HG02840 (cell line): ENCODE results near the gene PRR15L.
"Not testable (repeated sequence)": the region's sequence is repeated elsewhere in the genome, so short reads cannot be mapped to it uniquely, and the experiment has no call there.

Experiments
- ATAC-seq: cut with Tn5 transposase; IDR thresholded peaks from one replicate; pipeline ENCODE4 v1.9.1; 2021; ENCODE audit warnings: mild to moderate bottlenecking, moderate library complexity, moderate number of reproducible peaks; ENCODE audit not compliant: unreplicated experiment, low FRiP score

Gene PRR15L, protein sequence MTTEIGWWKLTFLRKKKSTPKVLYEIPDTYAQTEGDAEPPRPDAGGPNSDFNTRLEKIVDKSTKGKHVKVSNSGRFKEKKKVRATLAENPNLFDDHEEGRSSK

DNA sequence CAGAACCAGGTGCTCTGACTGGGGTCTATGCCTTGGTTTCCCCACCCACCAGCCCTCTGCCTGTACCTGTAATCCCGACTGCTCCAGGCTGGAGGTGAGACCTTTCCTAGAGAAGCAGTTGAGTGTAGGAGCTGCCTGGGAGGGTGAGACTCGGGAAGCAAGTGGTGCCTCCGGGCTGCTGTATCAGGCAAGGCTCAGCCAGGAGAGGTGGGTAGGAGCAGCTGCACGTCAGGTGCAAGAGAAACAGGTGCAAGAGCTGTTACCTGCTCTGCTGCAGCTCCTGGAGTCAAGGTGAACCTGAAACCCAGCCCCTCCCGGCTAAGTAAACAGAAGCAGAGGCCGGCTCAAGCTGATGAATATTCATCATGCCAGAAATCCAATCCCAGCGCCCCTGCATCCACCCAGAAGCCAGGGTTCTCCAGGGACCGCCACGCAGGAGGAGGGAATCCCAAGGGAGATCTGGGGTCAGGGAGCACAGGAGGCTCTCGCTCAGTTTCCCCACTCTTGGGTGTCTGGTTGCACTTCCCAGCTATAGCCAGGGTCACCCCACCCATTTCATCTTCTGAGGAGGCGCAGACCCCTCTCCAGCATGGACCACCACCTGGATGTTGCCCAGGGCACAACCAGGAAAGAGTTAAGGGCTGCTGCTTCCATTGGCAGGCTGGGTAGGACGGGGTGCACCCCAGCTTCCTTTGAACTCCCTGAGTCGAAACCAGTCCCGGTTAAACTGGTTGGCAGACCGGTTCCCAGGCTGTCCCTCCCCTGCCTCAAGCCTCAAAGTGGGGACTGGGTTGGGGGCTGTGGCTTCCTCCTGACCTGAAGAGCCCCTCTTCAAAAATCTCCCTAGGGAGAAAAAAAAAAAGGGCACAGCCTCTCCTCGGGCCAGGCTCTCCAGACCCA is at the start of gene PRR15L:
PRR15L (minus strand) TSS at position 293 of the 900 bp plus-strand sequence. CDS start 4,649 bp downstream, outside the sequence.
- no peak for ATAC-seq

DNA sequence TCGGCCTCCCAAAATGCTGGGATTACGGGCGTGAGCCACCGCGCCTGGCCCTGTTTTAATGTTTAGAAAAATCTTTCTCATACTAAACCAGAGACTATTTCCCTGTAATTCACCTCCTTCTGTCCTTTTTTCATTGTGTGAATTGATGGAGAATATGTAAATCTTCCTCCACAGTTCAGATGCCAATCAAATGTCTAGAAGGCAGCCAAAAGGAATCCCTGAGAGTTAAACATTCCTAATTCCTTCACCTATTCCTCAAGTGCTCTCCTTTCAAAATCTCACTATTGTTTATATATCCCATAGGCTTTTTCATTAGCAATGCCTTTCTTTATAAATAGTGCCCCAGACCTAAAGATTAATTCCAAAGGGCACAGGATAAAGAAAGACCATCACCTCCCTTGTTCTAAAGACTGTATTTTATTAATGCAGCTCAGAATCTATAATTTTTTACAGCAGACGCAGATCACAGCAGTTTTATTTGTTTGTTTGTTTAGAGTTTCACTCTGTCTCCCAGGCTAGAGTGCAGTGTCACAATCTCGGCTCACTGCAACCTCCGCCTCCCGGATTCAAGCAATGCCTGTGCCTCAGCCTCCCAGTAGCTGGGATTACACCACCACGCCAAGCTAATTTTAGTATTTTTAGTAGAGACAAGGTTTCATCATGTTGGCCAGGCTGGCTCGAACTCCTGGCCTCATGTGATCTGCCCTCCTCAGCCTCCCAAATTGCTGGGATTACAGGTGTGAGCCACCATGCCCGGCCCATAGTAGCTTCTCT is 49.4 kb upstream of the PRR15L start:
- ATAC-seq: no peak

DNA sequence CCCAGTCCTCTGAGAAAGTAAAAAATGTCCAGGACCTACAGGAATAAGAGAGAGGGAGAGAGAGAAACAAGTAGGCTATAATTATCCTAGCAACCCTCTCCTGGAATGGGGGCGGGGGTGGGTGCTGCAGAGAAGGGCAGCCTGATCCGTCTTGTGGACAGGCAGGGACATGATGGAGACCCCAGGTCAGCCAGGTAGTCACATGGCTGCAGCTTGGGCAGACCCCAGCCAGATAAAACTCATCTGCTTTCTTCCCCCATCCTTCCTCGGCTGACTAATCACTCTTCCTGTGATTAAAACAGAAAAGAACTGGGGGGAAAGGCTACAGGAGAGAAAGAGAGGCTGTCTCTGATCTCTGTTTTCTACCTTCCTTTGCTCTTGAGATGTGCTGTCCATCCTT is 47.3 kb upstream of the PRR15L start:
- no peak for ATAC-seq

DNA sequence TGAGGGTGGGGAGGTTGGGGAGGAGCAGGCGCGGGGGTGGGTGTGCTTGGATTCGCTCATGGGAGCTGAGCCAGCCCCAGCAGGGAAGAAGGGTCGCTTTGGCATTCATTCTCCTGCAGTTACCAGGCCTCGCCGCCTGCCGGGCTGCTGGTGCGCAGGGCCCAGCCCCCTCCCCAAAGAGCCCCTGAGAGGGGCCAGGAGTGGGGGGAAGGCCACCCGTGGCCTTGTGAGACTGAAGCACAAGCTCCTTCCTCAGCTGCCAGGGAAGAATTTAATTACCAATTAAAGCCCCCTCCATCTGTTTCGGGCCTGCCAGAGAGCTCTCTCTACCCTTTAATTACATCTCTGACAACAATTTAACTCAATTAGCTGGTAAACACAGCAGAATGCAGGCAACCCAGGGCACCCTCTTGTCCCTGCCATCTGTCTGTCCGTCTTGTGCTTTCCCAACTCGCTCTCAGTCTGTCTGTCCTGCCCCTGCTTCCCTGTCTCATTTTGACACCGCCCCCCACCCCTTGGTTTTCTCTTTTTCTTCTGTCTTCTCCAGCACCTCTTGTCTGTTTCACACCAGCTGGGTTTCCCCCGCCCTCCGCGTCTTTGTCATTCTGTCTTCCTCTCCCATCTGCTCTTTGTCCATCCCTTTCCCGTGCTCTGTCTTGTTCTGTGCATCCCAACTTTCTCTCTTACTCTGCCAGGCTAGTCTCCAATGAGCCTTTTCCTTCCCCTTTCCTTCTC is 45.9 kb upstream of the PRR15L start:
- no peak for ATAC-seq

DNA sequence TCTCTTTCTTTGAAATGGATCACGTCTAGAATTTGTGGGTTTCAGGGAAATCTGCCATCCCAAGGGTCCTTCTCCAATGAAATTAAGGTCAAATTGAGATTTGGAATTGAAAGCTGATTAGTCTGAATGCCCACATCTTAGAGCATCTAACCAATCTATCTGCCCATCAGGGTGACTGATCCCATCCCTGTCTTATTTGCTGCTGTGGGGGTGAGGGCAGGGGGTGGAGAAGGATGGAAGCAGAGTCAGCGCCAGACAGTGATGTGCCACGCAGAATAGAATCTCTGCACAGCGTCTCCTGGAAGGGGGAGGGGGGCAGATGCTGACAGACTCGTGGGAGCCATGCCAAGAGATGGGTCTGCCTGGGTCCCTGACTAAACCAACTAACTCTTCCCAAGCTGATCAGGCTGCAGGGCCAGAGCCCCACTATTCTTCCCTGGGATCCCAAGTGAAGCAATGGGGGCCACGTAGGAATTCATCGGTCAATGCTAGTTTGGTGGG is 45.3 kb upstream of the PRR15L start:
- ATAC-seq: no peak

DNA sequence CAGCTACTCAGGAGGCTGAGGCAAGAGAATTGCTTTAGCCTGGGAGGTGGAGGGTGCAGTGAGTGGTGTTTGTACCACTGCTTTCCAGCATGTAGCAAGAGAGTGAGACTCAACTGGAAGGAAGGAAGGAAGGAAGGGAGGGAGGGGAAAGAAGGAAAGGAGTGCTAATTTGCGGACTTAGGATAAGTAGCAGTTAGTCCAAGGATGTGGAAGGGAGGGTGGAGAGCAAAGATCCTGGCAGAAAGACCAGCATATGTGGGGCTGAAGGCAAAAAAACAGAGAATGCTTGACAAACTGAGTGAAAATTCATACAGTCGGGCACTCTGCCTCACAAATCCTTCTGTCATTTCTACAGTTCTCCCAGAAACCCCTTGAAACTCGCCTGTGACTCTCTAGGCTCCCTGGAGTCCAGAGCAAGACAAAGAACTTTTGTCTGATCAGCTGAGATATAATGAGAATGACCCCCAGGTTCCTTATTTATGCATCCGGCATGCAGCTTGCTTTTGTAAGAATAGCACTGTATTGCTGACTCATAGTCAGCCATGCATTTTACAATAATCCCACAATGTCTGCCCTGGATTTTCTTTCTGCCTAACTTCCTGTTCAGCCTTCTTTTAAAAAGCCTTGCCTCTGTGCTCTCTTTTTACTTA is 44.7 kb upstream of the PRR15L start:
- ATAC-seq: no peak

DNA sequence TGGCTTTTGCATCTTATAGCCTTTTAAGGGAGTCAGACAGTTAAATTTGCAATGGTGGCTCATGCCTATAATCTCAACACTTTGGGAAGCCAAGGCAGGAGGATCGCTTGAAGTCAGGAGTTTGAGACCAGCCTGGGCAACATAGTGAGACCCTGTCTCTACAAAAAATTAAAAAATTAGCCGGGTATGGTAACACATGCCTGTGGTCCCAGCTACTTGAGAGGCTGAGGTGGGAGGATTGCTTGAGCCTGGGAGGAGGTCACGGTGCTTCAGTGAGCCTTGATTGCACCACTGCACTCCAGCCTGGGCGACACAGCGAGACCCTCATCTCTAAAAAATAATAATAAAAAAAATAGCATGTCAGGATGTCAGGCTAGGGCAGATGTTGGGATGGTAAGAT is 44.0 kb upstream of the PRR15L start:
- ATAC-seq: not testable (repeated sequence)

DNA sequence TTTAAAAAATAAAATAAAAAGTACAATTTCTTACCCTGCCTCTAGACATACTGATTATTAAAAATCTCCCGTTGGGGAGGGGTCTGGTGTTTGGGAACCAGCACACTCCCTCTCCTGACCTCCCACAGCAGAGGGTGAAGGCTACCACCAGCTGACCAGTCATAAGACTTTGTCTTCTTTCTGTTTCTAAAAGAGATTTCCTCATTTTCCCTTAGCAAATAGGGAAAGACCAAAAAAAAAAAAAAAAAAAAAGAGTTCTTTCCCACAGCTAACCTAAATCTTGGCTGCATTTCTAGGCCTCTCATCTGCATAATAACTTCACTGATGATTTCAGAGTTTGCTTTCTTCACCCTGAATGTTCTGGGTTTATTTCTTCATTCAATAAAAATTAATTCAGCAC is 43.5 kb upstream of the PRR15L start:
- no peak for ATAC-seq

DNA sequence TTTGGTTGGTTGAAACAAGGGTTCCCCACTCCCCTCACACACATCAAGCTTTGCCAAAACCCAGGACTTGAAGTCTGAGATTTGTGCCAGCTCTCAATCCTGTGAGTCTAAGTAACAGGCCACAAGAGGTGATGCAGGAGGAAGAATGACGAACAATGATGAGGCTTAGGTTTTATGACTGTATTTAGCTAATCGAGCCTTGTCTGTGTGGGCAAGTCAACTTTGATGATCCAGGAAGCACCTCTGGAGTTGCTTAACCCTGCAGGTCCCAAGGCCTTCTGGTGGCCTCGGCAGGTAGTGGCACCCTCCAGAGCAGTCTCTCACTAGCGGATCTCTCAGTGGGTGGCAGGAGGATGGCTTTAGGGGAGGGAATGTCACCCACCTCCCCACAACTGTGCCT is 41.9 kb upstream of the PRR15L start:
- no peak for ATAC-seq

DNA sequence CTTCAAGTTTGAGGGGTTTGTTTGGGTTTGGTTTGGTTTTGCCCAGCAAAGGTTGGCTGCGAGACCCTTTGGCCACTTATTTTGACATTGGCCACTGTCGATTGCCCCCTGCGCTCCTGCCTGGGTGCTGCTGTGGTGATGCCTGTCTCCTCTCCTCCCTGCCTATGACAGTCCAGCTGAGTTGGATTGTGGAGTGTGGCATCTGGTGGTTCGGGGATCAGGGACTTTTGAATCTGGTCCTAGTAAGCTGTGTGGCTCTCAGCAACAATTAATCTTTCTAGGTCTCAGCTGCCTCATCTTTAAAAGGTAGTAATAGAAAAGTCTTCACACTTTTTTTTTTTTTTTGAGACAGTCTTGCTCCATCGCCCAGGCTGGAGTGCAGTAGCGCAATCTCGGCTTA is 40.4 kb upstream of the PRR15L start:
- ATAC-seq: no peak

DNA sequence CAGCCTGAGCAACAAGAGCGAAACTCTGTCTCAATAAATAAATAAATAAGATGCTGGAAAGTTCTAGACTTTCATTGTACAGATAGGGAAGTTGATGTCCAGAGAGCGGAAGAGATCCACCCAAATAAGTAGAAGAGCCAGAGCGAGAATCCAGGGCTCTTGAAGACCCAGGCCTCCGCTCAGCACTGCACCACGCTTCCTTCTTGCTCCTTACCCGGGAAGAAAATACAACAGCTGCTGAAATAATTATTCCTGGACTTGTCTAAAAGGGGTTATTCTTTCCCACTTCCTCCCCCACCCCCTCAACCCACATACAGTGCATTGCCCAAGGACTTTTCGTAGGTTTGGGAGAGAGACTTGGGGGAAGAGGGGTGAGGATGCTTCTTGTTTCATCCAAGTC is 39.9 kb upstream of the PRR15L start:
- ATAC-seq: no peak

DNA sequence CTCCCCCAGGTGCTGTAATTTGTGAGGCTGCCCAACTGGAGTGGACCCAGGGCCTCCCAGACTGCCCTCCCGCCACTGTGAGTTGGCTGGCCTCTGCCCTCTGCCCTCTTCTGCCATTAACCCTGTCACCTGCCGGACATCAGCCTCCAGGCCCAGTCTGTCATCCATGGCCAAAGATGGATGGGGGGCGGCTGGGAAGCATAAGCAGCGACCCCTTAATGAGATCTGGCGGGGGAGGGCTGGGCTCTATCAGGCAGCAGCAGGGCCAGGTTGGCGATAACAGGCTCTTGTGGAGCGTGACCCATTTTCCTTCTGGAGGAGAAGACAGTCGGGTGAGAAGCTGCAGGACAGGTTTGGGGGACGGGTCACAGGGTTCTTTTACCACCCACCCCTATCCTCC is 38.5 kb upstream of the PRR15L start:
- no peak for ATAC-seq

DNA sequence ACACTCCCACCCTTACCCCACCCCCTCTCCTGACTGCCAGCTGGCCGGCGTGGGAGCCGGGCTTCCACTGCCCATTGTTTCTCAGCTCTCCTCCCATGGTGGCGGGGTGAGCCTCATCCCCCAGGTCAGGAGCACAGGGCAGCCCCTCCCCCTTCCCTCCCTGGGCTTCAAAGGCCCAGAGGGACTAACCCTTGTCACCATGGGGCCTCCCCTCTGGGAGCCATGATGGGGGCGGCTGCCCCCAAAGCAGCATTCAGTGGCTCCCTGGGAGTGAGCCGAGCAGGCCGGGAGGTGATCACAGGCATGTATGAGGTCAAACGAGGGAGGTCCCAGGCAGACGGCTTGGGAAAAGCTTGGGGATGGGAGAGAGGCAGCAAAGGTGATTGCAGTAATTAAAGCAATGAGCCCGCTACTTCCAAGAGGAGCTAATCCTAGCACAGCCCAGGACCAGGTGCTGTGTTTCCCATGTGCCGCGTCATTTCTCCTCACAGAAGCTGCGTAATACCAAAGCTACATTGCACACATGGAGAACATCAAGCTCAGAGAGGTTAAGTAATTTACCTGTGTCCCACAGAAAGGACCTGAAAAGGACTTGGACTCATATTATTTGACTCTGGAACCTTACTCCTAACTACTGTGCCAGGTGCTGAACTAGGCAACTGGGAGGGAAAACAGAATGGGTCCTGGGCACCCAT is 37.7 kb upstream of the PRR15L start:
- no peak for ATAC-seq

DNA sequence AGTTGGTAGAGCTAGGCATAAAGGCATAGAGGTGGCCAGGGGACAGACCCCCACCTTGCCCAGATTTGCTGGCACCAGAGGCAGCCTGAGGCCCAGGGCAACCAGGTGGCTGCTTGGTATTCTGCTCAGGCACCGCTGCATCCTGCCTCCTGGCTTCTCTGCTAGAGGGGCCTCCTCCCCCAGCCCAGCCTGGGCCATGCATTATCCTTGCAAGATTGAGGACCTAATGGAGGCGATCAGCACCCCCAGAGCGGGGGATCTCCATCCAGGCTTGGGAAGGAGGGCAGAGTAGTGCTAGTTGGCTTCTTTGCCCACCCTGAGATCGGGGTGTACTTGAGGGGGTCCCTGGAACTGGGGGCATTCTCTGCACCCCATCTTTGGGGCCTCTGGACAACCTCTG is 37.0 kb upstream of the PRR15L start:
- ATAC-seq: no peak

DNA sequence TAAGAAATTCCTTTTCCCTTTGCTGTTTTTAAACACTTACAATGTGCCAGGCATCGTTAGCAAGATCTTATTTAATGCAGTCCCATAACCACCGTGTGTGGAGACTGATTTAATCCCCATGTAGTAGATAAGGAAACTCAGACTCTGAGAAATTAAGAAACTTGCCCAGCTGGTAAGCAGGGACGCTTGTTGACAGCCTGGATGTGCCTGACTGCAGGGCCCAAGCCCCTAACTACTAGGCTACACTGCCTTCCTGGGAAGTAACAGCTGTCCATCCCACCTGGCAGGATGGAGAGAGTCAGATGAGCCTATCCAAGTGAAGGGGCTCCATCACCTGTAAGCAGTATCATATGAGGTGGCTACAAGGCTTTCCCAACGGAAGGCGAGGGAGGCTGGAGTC is 36.3 kb upstream of the PRR15L start:
- no peak for ATAC-seq

DNA sequence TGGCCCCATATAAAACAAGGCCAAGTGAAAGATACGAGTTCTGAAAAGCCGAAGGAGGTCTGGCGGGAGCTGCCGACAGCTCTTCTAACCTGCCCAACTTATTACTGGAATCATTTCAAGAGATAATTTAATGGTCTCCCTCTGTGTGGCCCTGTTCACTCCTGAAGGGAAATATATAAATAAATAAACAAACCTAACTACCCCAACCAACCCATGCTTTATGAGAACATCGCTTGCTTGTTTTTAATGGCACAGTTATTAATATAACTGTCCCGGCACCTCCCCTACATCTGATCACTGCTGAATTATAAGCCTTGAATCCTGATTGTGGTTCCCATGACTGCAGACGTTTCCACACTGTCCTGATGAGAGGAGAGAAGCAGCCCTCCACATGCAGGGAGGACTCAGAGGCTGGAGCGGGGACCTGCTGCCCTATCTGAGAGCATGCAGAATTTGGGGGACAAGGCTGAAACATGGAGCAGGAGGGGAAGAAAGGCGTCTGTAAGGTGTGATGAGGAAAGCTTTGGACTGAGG is 35.4 kb upstream of the PRR15L start:
- no peak for ATAC-seq

DNA sequence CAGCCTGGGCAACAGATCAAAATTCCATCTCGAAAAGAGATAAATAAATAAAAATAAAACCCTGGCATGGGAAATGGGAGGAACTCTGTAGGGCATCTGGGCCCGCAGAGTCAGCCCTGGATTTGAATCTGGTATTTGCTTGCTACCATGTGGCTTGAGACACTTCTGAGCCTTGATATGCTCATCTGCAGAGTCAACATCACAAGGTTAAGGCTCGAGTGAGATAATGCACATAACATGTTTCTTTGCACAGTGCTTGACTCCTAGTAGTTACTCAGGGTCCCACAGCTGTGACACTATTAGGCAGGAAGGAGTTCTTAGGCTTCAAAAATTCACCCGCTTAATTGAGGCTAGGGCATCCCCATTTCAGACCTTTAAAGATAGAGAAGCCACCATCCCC is 34.5 kb upstream of the PRR15L start:
- no peak for ATAC-seq

DNA sequence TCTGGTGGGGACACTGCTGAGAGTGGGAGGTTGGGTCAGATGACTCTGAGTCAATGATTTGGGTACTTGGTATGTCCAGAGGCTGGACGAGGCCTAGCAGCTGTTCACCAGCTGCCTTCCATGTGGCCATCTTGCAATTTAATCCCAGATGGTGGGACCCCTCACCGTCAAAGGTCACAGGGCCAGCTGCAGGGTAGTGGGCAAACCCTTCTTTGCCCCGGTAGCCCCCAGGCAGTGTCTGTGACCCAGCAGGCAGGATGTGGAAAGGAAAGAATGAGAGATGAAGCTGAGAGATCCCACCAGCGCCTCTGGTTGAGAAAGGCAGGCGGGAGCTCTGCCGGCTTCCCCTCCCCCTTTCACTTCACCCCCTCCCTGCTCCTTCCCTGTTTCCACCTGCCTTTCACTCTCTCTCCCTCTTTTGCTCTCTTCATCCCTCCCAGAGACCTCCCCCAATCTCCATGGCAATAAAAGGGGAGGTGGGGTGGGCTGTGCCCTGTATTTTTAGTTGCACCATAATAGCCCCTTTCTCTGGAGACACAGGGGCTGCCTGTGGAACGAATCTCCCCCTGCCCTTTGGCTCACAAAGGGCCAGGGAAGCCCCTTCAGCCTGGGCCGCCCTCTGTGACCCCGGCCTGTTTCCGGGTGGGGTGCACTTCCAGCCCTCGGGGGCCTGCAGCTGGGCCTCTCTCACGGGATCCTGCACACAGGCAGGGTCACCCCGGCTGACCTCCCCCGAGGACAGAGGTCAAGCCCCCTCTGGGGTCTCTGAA is 33.5 kb upstream of the PRR15L start:
- ATAC-seq: no peak

DNA sequence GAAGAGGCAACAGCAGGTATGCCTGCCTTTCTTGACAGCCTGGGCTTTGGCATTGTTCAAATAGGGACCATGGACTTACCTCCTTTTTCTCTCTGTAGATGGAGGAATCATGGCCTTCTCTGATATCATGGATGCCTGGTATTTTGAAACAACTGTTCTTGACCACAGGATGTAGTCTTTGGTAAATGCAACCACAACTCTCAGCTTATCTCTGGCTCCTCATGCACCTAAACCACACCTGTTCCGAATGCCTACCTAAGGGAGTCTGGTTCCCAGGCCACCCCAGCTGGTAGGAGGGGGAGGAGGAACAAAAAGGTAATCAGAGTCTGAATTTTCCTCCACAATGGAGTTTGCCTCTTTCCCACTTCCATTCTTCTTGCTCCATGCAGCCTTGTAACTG is 32.0 kb upstream of the PRR15L start:
- no peak for ATAC-seq
